Measurements from ENCODE around the gene RHOU.
"Not testable (repeated sequence)": the region's sequence is repeated elsewhere in the genome, so short reads cannot be mapped to it uniquely, and the experiment has no call there.

RHOU gene

DNA sequence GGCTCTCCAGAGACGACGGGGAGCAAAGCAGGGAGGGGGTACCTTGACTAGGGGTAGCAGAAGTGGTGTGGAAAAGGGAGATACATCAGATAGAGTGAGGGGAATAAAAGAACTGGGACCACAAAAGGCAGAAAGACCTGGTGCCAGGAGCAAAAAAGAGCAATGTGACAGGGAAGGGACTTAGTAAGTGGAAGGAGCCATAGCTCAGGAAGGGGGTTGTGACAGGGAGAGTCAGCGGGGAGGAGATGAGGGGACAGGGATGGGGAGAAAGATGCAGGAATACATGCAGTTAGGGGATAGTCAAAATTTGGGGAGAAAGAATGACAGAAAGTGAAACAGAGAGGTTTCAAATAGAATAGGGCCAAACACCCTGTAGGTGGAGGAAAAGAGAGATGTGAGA is 20.5 kb downstream of the RHOU start:
- no peak for DNase-seq

DNA sequence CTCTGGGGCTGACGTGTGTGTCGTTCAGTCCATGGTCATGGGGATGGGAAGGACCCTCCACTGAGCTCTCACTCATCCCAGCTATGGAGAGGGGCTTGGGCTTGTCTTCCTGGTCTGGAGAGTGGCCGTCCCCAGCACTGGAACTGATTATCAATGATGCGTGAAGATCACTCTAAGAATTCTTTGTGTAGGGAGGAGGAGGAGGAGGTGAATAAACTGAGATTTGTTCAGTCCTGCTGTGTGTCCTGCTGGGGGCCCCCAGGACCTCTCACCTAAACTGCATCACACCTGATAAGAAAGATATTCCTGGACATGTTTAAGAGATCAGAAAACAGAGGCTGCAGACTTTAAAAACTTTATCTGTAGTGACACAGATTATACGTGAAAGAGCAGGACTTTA is 21.2 kb downstream of the RHOU start:
- DNase-seq: no peak

DNA sequence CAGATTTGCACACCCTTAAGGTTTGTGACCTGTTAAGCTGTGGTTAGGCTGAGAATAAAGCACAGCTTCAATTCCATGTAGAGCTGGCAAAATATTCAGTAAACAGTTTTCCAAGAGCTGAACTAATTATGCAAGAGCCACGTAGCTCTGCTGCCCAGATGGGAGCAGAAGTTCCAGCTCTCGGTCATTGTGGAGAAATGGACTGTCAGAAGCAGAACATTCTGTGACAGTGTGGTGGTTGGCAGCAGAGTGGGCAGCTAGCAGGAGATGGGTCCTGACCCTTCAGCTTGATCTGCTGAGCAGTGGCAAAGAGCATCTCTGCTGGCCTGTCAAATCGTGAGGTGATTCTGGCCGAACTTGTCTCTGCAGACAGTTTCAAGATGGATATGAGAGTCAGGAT is 23.2 kb downstream of the RHOU start:
- no peak for DNase-seq

DNA sequence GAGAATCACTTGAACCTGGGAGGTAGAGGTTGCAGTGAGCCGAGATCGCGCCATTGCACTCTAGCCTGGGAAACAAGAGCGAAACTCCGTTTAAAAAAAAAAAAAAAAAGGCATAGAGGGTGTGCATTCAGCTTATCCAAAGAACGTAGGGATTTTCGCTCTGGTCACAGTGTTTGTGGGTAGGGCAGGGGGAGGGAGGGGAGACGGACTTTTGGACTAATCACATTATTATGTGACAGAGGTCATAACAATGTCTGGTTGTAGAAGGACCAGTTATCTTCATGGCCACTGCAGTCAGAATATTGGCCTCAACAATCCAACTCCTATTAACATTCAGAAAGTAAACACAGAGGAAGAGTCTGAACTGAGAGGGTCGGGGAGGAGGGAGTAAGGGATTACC is 25.7 kb downstream of the RHOU start:
- no peak for DNase-seq

DNA sequence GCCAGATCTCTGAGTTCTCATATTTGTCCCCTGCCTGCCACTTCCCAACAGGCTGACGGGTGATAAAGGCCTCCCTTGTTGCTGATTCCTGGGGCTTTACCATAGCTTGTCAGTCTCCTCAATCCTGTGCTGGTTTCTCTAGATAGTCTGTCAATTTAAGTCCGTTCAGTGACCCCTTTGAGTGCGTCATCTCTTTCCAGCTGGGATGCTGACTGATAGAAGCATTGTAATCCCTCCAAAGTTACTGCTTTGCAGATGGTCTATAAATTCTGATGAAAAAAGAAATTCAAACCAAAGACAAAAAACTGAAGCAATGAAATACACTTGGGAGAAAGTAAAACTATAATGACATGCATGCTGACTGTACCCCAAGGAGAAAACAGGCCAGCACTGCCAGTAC is 28.3 kb downstream of the RHOU start:
- no peak for DNase-seq

DNA sequence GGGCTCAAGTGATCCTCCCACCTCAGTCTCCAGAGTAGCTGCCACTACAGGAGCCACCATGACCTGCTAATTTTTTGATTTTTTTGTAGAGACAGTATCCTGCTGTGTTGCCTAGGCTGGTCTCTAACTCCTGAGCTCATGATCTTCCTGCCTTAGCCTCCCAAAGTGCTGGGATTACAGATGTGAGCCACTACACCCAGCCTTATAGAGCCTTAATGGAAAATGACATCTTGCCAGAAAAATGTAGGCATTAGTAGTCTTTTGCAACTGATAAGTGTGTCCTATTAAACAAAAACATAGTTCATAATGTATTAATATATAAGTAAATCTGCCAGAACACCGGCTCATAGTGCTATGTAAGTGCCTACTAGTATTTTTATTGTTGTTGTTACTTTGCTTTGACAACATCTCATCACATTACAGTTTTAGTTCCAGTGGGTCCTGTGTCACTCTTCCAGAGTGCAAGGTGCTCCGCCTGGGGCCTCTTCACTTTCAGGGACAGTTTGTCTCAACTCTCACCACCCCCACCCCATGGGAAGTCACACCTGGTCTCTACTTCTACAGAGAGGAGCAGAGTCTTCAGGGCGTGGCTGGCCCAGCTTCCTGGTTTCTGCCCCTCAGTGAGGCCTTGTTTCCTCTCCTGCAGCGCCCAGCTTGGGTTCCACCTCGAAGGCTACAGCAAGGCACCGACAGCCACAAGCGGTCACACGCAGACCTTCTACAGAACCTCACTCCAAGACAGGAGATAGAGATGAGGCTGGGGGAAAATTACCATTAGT is 30.1 kb downstream of the RHOU start:
- DNase-seq: no peak

DNA sequence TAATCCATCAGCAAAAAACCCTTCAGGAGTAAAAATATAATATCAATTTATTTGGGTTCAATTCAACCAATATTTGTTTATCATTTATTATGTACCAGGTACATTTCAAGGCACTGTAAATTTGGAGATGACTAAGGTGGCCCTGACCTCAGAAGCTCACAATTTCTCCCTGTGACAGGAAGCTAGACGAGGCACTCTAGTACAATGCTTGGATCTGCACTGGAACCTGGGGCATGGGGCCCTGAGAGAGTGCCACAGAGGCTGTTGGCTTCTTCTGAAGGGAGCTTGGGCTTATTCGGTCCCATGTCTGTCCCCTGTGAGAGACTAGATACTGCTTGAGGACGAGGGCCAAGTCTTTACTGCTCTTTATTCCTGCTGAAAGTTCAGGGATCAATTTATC is 31.5 kb downstream of the RHOU start:
- DNase-seq: no peak

DNA sequence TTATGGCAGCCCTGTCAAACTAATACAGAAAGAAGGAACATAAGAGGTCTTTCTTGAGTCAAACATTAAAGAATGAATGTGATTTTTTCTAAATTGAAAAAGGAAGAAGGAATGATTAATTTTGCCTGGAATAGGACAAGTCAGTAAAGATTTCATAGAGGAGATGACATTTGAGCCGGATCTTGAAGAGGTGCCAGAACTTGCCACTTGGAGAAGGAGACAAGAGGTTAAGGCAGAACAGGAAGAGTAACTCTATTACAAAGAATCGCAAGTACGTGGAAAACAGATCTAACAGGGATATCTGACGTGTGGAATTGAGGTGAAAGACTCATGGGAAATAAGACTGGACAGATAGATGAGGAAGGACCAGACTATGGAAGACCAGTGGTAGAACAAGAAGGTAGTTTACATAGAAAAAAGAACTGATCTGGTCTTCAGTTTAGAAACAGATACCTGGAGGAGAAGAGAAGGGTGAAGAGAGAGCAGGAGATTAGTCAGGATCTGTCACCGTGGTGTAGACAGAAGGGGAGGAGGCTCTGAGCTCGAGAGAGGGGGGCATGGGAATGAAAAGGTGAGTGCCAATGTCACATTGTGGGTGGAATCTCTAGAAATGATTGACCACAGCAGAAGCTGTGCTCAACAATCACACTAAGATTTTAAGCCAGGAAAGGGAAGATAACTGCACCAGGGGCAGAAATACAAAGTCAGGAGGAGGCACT is 32.5 kb downstream of the RHOU start:
- no peak for DNase-seq

DNA sequence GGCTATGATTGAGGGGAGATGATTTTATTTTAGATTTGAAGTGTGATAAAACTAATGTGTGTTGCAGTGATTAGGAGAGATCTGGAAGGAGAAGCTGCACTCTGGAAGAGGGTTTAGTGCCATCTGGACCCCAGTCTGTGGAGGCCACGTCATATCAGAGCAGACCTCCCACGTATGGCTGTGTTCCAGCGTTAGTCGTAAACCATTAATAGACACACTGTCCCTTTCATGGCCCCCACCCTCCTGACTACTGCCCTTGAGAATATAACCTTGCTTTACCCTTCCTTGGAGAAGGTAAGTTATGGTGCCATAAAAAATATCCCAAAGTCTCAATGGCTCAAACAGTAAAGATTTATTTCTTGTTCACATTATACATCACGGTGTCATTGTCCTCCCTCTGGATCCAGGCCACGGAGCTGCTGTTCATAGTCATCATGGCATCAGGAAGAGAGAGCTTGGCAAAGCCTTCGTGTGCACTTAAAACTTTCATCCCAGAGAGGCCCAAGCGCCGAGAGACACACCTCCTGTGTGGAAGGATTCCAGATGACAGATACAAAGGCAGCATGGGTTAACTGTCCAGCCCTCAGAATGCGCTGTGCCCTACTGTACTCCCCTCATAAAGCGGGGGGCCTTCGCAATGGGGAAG is 33.2 kb downstream of the RHOU start:
- no peak for DNase-seq

DNA sequence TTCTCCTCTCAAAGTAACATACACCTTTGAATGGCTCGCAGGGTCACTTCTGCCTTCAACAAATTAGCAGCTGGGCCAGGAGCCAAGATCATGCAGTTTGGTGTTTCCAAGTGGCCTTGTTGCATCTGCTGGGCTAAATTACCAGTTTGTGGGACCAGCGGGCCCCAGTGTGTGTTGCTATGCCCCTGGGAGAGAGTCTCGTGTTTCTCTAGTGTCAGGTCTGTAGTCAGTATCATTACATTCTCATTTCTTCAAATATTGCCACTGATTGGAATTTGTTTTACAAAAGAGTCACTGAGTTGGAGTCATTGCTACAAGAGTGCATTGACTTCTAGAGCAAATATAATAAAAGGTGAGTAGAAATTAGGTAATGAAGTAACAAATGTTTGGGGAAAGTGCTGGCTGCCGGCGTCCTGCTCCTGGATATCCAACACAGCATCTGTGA is 35.5 kb downstream of the RHOU start:
- DNase-seq: no peak

DNA sequence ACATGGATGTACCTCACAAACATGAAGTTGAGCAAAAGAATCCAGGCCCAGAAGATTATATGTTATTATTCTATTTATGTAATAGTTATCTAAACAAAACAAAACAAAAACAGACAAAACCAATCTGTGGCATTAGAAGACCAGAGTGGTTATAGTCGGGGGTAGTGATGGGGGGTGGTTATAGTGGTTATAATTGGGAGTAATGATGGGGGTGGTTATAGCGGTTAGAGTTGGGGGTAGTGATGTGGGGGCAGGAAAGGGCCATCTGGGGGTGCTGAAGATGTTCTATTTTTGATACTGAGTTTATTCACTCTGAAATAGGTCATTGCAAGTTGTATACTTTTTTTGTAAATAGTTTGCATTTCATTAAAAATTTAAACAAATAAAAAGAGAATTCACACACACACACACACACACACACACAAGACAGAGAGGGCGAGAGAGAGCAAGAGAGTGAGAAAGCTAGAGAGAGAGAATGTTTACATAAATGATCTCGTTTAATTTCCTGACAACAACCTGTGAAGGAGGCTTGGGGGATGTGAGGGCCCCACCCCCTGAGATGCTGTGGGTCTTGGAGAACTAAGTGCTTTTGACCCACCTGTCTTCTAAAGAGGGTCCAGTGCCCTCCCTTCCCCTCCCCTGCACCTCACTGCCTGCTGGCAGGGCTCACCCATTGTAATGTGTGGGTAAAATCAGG is 37.4 kb downstream of the RHOU start:
- no peak for DNase-seq

DNA sequence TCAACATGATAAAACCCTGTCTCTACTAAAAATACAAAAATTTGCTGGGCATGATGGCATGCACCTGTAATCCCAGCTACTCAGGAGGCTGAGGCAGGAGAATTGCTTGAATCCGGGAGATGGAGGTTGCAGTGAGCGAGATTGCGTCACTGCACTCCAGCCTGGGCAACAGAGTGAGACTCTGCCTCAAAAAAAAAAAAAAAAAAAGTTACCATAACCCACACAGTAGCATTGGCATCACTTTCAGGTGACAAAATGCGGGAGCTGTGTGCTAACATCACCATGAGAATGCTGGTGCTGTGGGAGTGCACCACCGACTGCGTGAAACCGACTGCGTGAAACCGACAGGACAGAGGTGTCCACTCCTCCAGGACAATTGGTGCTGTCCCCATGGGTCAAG is 40.7 kb downstream of the RHOU start:
- DNase-seq: not testable (repeated sequence)

DNA sequence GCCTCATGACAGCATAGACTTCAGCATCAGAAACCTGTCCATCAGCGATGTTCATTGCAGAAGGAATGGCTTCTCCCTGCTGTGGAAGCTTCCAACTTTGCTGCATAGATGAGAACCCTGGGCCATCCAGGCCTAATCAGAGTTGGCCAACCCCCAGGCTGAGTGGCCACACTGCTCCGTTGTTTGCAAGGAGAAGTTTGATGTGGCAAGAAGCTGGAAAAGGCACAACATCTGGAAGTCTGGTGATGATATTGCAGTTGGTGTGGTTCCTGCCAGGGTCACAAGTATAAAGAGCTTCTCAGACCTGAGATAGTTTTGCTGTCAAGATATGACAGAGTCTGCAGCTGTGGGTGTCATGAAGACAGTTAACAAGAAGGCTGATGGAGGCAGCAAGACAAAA is 41.2 kb downstream of the RHOU start:
- no peak for DNase-seq

DNA sequence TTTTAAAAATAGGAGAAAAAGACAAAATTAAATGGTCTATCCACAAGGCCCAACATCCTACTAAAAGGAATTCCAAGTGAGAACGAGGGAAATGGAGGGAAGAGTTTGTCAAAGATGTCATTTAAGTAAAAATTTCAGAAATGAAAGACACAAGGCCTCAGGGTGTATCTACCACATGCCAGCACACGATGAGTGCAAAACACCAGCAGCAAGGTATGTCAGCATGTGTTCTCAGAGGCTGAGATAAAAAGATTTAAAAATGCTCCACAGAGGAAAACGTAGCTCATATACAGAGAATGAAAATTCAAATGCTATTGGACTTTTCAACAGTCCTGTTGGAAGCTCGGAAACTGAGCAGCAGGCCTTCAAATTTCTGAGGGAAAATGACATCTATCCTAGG is 42.0 kb downstream of the RHOU start:
- DNase-seq: no peak

DNA sequence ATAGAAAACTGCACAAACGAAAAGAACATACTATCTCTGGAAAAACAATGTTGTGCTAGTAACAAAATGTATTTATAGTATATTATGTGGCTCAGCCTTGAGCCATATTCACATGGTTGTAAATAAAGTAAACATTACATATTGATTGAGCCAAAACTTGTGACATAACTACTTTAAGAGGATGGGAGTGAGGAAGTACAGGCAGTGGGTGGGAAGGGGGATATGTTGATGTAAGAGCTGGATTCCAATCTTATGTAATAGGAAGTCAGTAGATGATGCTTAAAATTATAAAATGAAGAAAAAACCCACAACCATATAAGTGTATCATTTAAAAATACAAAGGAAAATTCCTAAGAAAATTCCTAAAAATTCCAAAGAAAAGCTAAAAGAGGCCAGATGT is 42.7 kb downstream of the RHOU start:
- no peak for DNase-seq

DNA sequence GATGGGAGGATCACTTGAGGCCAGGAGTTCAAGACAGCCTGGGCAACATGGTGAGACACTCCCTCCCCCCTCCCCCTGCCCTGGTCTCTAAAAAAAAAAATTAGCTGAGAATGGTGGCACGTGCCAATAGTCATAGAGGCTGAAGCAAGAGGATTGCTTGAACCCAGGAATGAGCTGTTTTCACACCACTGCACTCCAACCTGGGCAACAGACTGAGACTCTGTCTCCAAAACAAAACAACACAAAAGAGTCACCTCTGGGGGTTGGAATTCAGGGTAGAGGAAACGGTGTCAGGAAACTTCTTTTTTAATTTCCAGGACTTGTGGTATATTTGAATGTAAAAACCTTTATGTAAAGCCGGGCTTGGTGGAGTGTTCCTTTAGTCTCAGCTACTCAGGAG is 43.2 kb downstream of the RHOU start:
- no peak for DNase-seq

DNA sequence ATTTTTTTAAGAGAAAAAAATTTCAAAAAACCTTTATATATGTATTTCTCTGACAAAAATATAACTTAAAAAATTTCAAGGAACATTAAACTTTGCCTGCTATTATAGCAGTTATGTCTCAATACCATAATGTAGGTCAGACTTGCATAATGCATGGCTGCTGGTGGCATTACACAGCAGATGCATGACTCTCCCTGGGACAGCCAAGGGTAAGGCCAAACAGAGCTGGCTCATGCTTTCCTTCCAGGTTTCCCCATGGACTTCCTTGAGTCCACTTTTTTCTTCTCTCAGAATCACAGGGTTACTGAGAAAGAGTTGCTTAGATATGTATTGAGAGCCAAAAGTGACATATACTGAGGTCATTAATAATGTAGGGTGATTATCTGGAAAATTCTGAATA is 43.7 kb downstream of the RHOU start:
- no peak for DNase-seq

DNA sequence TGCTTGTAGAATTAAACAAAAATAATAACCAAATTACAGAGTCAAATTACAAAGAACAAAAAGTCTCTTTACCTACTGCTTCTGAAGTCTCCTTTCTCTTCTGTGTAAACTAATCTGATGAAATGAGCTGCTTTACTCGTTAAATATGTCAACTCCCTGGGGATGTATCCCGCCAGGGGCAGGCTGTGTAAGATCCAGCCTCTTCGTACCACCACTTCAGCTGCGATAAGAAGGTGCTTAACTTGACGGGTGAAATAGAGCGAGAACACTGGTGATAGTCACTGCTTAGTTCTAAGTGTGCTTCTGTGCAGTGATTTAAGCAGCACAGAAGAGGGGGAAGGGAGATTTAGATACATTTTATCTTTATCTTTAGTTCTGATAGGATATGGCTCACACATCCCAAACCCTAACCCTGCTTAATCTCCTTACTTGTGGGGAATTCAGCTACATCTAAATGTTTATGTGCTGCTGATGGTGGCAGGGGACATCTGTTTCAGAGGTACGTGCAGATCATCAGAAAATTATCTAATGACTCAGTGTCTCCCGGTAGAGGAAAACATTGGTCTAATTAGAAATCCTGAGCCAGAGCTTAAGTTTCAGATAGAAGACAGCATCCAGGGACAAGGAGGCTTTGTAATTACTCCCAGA is 46.0 kb downstream of the RHOU start:
- DNase-seq: no peak

DNA sequence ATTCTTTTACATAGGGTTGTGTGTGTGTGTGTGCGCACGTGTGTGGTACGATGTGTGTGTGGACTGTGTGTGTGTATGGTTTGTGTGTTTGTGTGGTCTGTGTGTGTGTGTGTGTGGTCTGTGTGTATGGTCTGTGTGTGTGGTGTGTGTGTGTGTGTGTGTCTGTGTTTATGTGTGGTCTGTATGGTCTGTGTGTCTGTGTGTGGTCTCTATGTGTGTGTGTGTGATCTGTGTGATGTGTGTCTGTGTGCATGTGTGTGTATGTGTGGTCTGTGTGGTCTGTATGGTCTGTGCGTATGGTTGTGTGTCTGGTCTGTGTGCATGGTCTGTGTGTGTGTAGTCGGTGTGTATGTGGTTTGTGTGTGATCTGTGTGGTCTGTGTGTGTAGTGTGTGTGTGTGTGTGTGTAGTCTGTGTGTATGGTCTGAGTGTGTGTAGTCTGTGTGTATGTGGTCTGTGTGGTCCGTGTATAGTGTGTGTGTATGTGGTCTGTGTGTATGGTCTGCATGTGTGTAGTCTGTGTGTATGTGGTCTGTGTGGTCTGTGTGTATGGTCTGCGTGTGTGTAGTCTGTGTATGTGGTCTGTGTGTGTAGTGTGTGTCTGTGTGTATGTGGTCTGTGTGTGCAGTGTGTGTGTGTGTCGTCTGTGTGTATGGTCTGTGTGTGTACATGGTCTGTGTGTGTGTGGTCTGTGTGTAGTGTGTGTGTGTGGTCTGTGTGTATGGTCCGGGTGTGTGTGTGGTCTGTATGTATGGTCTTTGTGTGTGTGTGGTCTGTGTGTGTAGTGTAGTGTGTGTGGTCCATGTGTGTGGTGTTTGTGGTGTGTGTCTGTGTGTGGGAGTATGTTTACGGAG is 46.8 kb downstream of the RHOU start:
- DNase-seq: no peak

DNA sequence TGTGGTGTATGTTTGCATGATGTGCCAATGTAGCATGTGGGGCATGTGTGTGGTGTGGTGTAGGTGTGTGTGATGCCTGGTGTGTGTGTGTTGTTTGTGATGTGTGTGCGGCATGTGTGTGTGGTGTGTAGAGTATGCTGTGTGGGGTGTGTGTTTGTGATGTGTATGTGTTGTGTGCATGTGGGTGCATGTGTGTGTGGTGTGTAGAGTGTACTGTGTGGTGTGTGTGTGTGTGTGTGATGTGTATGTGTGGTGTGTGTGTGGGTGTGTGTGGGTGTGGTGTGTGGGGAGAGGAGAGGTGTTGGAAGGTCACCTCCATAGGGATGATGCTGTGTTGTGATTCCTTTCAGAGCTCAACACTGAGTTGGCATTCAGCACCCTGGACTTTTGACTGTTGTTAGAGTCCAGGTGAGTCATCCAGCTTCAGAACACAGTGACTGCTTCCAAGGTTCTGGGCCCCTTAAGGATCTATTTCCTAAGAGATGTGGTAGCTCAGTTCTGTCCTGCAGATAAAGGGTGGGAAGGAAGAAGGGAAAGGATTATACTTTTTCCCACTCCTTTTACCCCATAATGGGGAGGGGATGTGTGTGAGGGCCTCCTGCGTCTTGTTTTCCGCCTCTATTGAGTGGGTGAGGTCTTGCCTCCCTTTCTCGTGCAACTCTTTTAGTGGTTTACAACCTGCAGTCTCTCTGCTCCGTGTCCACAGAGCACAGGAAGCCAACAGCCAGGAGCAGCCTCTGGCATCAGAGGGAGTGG is 47.6 kb downstream of the RHOU start:
- DNase-seq: no peak
